Measurements from ENCODE around the gene ST6GAL2. TPM values are rescaled to one million over a fixed set of nuclear protein-coding genes. Genes with fewer than 3 reads are reported as not detected.

Gene ST6GAL2
- total and polyA plus RNA-seq, 4 donors: 1.0 to 3.6 (median 2.3) TPM

GRCh38 chr2:106868275-106868674, 17.7 kb downstream of the ST6GAL2 start:
- no peaks in the 10 kb centered on the region for H3K9me3 ChIP-seq (ENCODE audit: control insufficient read depth in 4 of 4, low read length in 3 of 4)
- 46% methylated on average over 7 of the region's 7 CpGs for WGBS
- no peaks in the 10 kb centered on the region for H3K4me1 ChIP-seq (ENCODE audit: control insufficient read depth in 4 of 4, insufficient read depth in 4 of 4, low read length in 3 of 4)
- peak; percentile 18 for TF ChIP-seq CTCF (IDR thresholded peaks at IDR 0.05; ENCODE audit: low read depth, low read length, missing input control)
- TF ChIP-seq JUND (IDR thresholded peaks at IDR 0.05): no peak
- peak in 1 of 2 donors; percentile 32 for TF ChIP-seq RAD21 (IDR thresholded peaks at IDR 0.05)
- no peak overlapping the region for H3K9ac ChIP-seq (ENCODE audit: low read depth in 1 of 2, low read length in 2 of 2)
- H3K4me3 ChIP-seq (ENCODE audit: low read depth in 1 of 3, low read length in 3 of 3): no peak overlapping the region
- no peaks in the 10 kb centered on the region for H3K36me3 ChIP-seq (ENCODE audit: control insufficient read depth in 4 of 4, insufficient read depth in 3 of 4, low read depth in 1 of 4, low read length in 3 of 4)
- peaks cover 0 to 12% (median 0%) of the 10 kb centered on the region in 4 donors for H3K27me3 ChIP-seq (ENCODE audit: control insufficient read depth in 4 of 4, insufficient read depth in 4 of 4, low read length in 3 of 4)
- DNase-seq (ENCODE audit: low spot score): no peak
- H3K27ac ChIP-seq (ENCODE audit: low read depth in 1 of 2, low read length in 2 of 2): no peak overlapping the region

- no peak for DNase-seq (ENCODE audit: low spot score)
- no peak overlapping the region for H3K4me3 ChIP-seq (ENCODE audit: low read depth in 1 of 3, low read length in 3 of 3)
- H3K4me1 ChIP-seq (ENCODE audit: control insufficient read depth in 4 of 4, insufficient read depth in 4 of 4, low read length in 3 of 4): no peaks in the 10 kb centered on the region
- no peak overlapping the region for H3K27ac ChIP-seq (ENCODE audit: low read depth in 1 of 2, low read length in 2 of 2)
- no peaks in the 10 kb centered on the region for H3K9me3 ChIP-seq (ENCODE audit: control insufficient read depth in 4 of 4, low read length in 3 of 4)
- 57% methylated on average over 10 of the region's 10 CpGs for WGBS
- peaks cover 0 to 13% (median 0%) of the 10 kb centered on the region in 4 donors for H3K27me3 ChIP-seq (ENCODE audit: control insufficient read depth in 4 of 4, insufficient read depth in 4 of 4, low read length in 3 of 4)
- no peak overlapping the region for H3K9ac ChIP-seq (ENCODE audit: low read depth in 1 of 2, low read length in 2 of 2)
- no peaks in the 10 kb centered on the region for H3K36me3 ChIP-seq (ENCODE audit: control insufficient read depth in 4 of 4, insufficient read depth in 3 of 4, low read depth in 1 of 4, low read length in 3 of 4)
- TF ChIP-seq GABPA (IDR thresholded peaks at IDR 0.05 in 1 of 2, conservative IDR thresholded peaks at IDR 0.05 in 1 of 2): no peak
- TF ChIP-seq TAF1 (conservative IDR thresholded peaks at IDR 0.05): no peak
- TF ChIP-seq RAD21 (IDR thresholded peaks at IDR 0.05): no peak
- no peak for TF ChIP-seq REST (IDR thresholded peaks at IDR 0.05)
- TF ChIP-seq MAX (IDR thresholded peaks at IDR 0.05): no peak
- TF ChIP-seq SP1 (IDR thresholded peaks at IDR 0.05): no peak
- TF ChIP-seq FOXA1 (IDR thresholded peaks at IDR 0.05): no peak
- TF ChIP-seq FOXA2 (IDR thresholded peaks at IDR 0.05): no peak
- TF ChIP-seq HNF4A (conservative IDR thresholded peaks at IDR 0.05): no peak
These were observed 18.6 kb downstream of the ST6GAL2 start for GRCh38 chr2:106867196-106867953.

GRCh38 chr2:106866641-106867040, 19.3 kb downstream of the ST6GAL2 start:
- peaks cover 0 to 13% (median 0%) of the 10 kb centered on the region in 4 donors for H3K27me3 ChIP-seq (ENCODE audit: control insufficient read depth in 4 of 4, insufficient read depth in 4 of 4, low read length in 3 of 4)
- 55% methylated on average over 3 of the region's 3 CpGs for WGBS
- no peak overlapping the region for H3K9ac ChIP-seq (ENCODE audit: low read depth in 1 of 2, low read length in 2 of 2)
- TF ChIP-seq HNF4G (IDR thresholded peaks at IDR 0.05) (no peak), SP1 (IDR thresholded peaks at IDR 0.05) (no peak), HNF4A (conservative IDR thresholded peaks at IDR 0.05) (no peak), CTCF (IDR thresholded peaks at IDR 0.05; ENCODE audit: low read depth, low read length, missing input control) (no peak)
- H3K27ac ChIP-seq (ENCODE audit: low read depth in 1 of 2, low read length in 2 of 2): no peak overlapping the region
- H3K36me3 ChIP-seq (ENCODE audit: control insufficient read depth in 4 of 4, insufficient read depth in 3 of 4, low read depth in 1 of 4, low read length in 3 of 4): no peaks in the 10 kb centered on the region
- H3K4me3 ChIP-seq (ENCODE audit: low read depth in 1 of 3, low read length in 3 of 3): no peak overlapping the region
- no peaks in the 10 kb centered on the region for H3K4me1 ChIP-seq (ENCODE audit: control insufficient read depth in 4 of 4, insufficient read depth in 4 of 4, low read length in 3 of 4)
- H3K9me3 ChIP-seq (ENCODE audit: control insufficient read depth in 4 of 4, low read length in 3 of 4): no peaks in the 10 kb centered on the region
- no peak for DNase-seq (ENCODE audit: low spot score)

Data from liver (tissue), 9 donors.